RWPE2 (cell line): Measurements from ENCODE around the gene PSD2.

Experiments used
- ATAC-seq: fragments of 200-7000 bp; cut with Tn5 transposase; 3 replicates; pipeline ENCODE4 v1.9.1; 2021; ENCODE audit warnings: low read depth
- DNase-seq: peaks from one replicate; pipeline ENCODE4 v3.0.0-alpha.2; 2020; ENCODE audit warnings: low spot score
- H3K27ac ChIP-seq: fragments of 450-650 bp; 2 replicates; pipeline ENCODE4 v1.5.1; 2017; ENCODE audit warnings: mild to moderate bottlenecking; ENCODE audit not compliant: poor library complexity, severe bottlenecking
- H3K27me3 ChIP-seq: fragments of 250-450 bp; sonication (Bioruptor Pico); 2 replicates; pipeline ENCODE4 v1.5.1; 2021; ENCODE audit warnings: mild to moderate bottlenecking, moderate library complexity; ENCODE audit not compliant: insufficient read depth, poor library complexity, severe bottlenecking
- H3K36me3 ChIP-seq: fragments of 250-450 bp; sonication (Bioruptor Pico); 2 replicates; pipeline ENCODE4 v1.5.1; 2020; ENCODE audit warnings: low read depth, mild to moderate bottlenecking, moderate library complexity
- H3K4me1 ChIP-seq: fragments of 250-450 bp; sonication (Bioruptor Pico); 2 replicates; pipeline ENCODE4 v1.5.1; 2021; ENCODE audit warnings: mild to moderate bottlenecking, moderate library complexity; ENCODE audit not compliant: insufficient read depth, poor library complexity, severe bottlenecking
- H3K4me3 ChIP-seq: fragments of 250-450 bp; sonication (Bioruptor Pico); 2 replicates; pipeline ENCODE4 v1.5.1; 2021; ENCODE audit warnings: mild to moderate bottlenecking, moderate library complexity; ENCODE audit not compliant: severe bottlenecking
- H3K9me3 ChIP-seq: fragments of 250-450 bp; sonication (Bioruptor Pico); 2 replicates; pipeline ENCODE4 v1.5.1; 2021; ENCODE audit warnings: mild to moderate bottlenecking, moderate library complexity; ENCODE audit not compliant: severe bottlenecking
- TF ChIP-seq, protein P1 (sequence below): fragments of 450-650 bp; IDR thresholded peaks from one replicate; pipeline ENCODE4 v1.5.1; 2017; ENCODE audit warnings: mild to moderate bottlenecking, moderate library complexity; ENCODE audit not compliant: poor library complexity, severe bottlenecking

The PSD2 gene

DNA sequence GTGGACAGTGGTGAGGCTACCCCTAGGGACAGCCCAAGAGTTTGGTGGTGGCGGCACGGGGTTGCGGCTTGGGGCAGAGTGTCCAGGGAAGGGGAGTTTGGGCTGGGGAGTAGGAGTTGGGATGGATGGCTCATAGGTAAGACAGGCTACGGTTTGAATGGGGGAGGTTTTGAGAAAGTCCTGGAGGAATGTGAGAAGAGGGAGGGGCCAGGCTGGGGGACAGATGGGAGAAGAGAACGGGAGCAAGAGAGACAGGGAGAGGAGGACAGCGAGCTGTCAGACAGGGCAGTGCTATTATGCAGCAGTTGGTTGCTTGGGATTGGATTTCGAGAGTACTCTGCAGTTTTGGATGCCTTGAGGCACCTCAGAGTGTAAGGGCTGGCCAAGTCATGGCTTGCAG, 24.5 kb downstream of the PSD2 start:
- Histone ChIP-seq H3K27me3 (peaks cover 8% of the 10 kb centered on the region), H3K4me3 (no peak overlapping the region), H3K4me1 (no peaks in the 10 kb centered on the region), H3K27ac (no peak overlapping the region), H3K9me3 (peaks cover 4% of the 10 kb centered on the region), H3K36me3 (no peaks in the 10 kb centered on the region)
- ATAC-seq (no peak), DNase-seq (peak; percentile 50)
- TF ChIP-seq, protein P1, sequence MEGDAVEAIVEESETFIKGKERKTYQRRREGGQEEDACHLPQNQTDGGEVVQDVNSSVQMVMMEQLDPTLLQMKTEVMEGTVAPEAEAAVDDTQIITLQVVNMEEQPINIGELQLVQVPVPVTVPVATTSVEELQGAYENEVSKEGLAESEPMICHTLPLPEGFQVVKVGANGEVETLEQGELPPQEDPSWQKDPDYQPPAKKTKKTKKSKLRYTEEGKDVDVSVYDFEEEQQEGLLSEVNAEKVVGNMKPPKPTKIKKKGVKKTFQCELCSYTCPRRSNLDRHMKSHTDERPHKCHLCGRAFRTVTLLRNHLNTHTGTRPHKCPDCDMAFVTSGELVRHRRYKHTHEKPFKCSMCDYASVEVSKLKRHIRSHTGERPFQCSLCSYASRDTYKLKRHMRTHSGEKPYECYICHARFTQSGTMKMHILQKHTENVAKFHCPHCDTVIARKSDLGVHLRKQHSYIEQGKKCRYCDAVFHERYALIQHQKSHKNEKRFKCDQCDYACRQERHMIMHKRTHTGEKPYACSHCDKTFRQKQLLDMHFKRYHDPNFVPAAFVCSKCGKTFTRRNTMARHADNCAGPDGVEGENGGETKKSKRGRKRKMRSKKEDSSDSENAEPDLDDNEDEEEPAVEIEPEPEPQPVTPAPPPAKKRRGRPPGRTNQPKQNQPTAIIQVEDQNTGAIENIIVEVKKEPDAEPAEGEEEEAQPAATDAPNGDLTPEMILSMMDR = no peak

DNA sequence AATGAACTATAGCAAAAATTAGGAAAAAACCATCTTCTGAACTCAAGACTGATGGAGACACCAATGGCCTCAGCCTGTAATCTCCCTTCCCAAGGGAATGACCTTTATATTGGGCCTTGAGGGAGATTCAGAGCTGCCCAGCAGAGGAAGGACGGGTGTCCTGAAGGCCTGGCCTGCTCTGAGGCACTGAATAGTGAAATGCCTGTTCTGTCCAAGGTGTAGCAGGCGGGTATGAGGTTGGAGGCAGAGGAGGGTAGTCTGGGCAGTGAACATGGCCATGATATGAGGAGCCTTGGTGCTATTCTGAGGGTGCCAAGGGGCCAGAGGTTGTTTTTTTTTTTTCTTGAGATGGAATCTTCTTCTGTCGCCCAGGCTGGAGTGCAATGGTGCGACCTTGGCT, 25.0 kb downstream of the PSD2 start:
- TF ChIP-seq, protein P1 = no peak
- H3K9me3 ChIP-seq = peaks cover 4% of the 10 kb centered on the region
- DNase-seq (peak; percentile 22), ATAC-seq (no peak)
- no peak overlapping the region for H3K27ac ChIP-seq
- H3K36me3 ChIP-seq = no peaks in the 10 kb centered on the region
- no peaks in the 10 kb centered on the region for H3K4me1 ChIP-seq
- no peak overlapping the region for H3K4me3 ChIP-seq
- H3K27me3 ChIP-seq = peaks cover 8% of the 10 kb centered on the region

DNA sequence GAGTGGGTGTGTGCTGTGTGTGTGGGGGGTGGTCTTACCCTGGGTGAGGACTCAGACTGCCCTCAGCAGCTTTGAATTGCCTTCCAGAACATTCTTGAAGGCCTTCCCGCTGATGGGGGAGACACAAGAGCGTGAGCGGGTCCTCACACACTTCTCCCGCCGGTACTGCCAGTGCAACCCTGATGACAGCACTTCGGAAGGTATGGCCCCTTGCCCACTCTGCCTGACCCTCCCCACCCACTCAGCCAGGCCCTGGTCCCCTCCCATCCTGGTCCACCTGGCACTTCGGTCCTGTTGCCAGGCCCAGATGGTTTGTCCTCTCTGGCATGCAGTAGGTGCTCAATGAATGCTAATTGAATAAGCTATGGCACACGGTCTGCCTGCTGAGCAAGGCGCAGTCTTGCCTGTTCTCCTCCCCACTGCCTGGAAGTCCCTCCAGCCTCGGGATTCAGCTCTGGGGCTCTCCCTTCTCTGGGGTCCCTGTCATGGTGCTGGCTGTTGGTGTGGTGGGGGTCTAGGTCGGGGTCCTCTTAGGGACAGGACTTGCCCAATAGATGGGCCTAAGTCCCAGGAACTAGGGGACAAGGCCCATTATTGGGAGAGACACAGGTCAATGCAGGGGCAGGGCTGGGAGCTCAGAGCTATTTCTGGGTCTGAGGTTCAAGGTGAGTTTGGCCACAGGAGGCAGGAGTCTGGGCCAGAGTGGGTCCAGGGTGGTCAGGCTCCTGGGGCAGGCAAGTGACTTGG, 26.4 kb downstream of the PSD2 start:
- TF ChIP-seq, protein P1 = no peak
- DNase-seq (peak; percentile 52), ATAC-seq (no peak)
- H3K36me3 ChIP-seq = no peaks in the 10 kb centered on the region
- H3K9me3 ChIP-seq = peaks cover 4% of the 10 kb centered on the region
- H3K27me3 ChIP-seq = peaks cover 8% of the 10 kb centered on the region
- H3K4me1 ChIP-seq = no peaks in the 10 kb centered on the region
- H3K4me3 ChIP-seq = no peak overlapping the region
- H3K27ac ChIP-seq = no peak overlapping the region

DNA sequence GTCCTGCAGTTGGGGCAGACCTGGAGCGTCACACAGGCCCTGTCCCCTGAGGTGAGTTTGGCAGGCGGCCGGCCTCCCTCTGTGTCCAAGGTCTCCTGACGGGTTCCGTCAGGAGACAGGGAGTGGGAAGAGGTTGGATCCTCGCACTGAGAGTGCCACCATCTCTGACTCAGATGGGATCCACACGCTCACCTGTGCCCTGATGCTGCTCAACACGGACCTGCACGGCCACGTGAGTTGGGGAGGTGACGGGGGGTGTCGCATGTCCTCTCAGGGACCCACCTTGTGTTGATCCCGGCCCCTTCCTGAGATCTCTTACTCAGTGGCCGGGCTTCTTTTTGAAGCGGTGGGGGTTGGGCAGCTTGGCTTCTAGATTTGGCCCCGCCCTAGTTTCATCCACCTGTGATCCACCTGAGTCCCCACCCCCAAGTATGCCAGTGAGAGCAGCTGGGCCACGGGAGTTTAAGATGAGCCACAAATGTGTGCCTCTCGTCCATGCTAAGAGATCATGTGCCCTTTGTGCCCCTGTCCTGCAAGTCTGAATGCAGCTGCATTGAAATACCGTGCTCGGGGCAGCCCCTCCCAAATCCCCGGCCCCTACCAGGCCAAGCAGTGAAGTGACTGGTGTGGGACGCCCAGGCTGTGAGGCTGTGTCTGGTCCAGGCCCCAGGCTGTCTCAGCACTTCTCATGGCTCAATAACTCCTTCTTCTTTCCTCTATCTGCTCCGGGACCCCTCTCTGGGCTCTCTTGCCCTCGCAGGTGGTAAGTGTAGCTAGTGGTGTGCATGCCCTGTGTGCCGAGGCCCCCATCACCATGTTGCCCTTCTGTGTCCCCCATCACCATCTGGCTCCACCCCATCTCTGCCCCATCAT, 27.2 kb downstream of the PSD2 start:
- Histone ChIP-seq H3K36me3 (no peaks in the 10 kb centered on the region), H3K4me1 (no peaks in the 10 kb centered on the region), H3K27ac (no peak overlapping the region), H3K27me3 (peaks cover 8% of the 10 kb centered on the region), H3K4me3 (no peak overlapping the region), H3K9me3 (peaks cover 4% of the 10 kb centered on the region)
- DNase-seq (peak; percentile 66), ATAC-seq (no peak)
- TF ChIP-seq, protein P1 = no peak
